GM18951 (cell line): ENCODE measurements around the gene A4GALT.
A peak's percentile ranks its signal among the peaks of the same experiment; 100 is the strongest.

Experiments
- POLR2A ChIP-seq: IDR thresholded peaks from 4 replicates; pipeline ENCODE4 v1.6.1; 2011; ENCODE audit warnings: mild to moderate bottlenecking; ENCODE audit not compliant: insufficient read length, insufficient read depth; ENCODE audit errors: extremely low read depth
- in situ Hi-C: fragments of 300-500 bp; cut with MboI; formaldehyde crosslinking; loops from one replicate; pipeline ENCODE4 v1.12.0; 2022; ENCODE audit warnings: low sequenced_read_pairs, mixed read lengths, inconsistent platforms; ENCODE audit not compliant: unreplicated experiment

The A4GALT gene

GRCh38 chr22:42648368-42649245, 72.1 kb downstream of the A4GALT start:
- TF ChIP-seq POLR2A: peak; percentile 45
- in situ Hi-C loops: loop anchor here (25.0 kb wide), 1 partner anchor 389 kb away; no protein-coding TSS in a partner anchor

- TF ChIP-seq POLR2A: no peak
- in situ Hi-C loops: loop anchor here (25.0 kb wide), 1 partner anchor 389 kb away; no protein-coding TSS in a partner anchor
These were observed 72.7 kb downstream of the A4GALT start for GRCh38 chr22:42648017-42648367.

GRCh38 chr22:42646569-42647525, 73.8 kb downstream of the A4GALT start:
- in situ Hi-C loops: loop anchor here (25.0 kb wide), 1 partner anchor 390 kb away; no protein-coding TSS in a partner anchor
- TF ChIP-seq POLR2A: no peak

GRCh38 chr22:42645938-42646568, 74.6 kb downstream of the A4GALT start:
- in situ Hi-C loops: loop anchor here (25.0 kb wide), 1 partner anchor 391 kb away; no protein-coding TSS in a partner anchor
- no peak for TF ChIP-seq POLR2A

- TF ChIP-seq POLR2A: no peak
- in situ Hi-C loops: loop anchor here (25.0 kb wide), 1 partner anchor 392 kb away; no protein-coding TSS in a partner anchor
These were observed 75.2 kb downstream of the A4GALT start for GRCh38 chr22:42645341-42645937.

GRCh38 chr22:42644422-42645340, 76.0 kb downstream of the A4GALT start:
- in situ Hi-C loops: loop anchor here (25.0 kb wide), 1 partner anchor 393 kb away; no protein-coding TSS in a partner anchor

GRCh38 chr22:42643634-42644421, 76.8 kb downstream of the A4GALT start:
- TF ChIP-seq POLR2A: no peak
- in situ Hi-C loops: loop anchor here (25.0 kb wide), 1 partner anchor 393 kb away; no protein-coding TSS in a partner anchor

More at GRCh38 chr22:42644422-42645340, 76.0 kb downstream of the A4GALT start:
- TF ChIP-seq POLR2A: no peak

- TF ChIP-seq POLR2A: no peak
- in situ Hi-C loops: loop anchor here (25.0 kb wide), 1 partner anchor 394 kb away; no protein-coding TSS in a partner anchor
These were observed 77.7 kb downstream of the A4GALT start for GRCh38 chr22:42642806-42643633.
